Right lobe of liver (tissue), 6 donors: ENCODE measurements around the gene NDOR1. TPM values are rescaled to one million over a fixed set of nuclear protein-coding genes. Genes with fewer than 3 reads are reported as not detected.

Experiments
- ATAC-seq, 4 donors: fragments of 200-7000 bp; cut with Tn5 transposase; one replicate each; pipeline ENCODE4 v1.9.1; 2020; ENCODE audit warnings: mild to moderate bottlenecking in 4 of 4, moderate library complexity in 4 of 4
- DNase-seq, 3 donors: peaks; one replicate each; pipeline ENCODE4 v3.0.0-alpha.2; 2020
- H3K27ac ChIP-seq, 3 donors: fragments of 200-600 bp; one replicate each; pipeline ENCODE4 v1.8.0; 2022
- H3K27me3 ChIP-seq, 2 donors: fragments of 200-600 bp; one replicate each; pipeline ENCODE4 v1.8.0; 2022
- H3K36me3 ChIP-seq, 4 donors: fragments of 200-600 bp; sonication (generic) in 1 of 4; one replicate each; pipeline versions ENCODE4 v1.5.1 to v1.8.0; 2017 to 2022; ENCODE audit warnings: control low read depth in 1 of 4
- H3K4me1 ChIP-seq, 4 donors: fragments of 200-600 bp; sonication (generic) in 1 of 4; one replicate each; pipeline versions ENCODE4 v1.5.1 to v1.8.0; 2017 to 2022; ENCODE audit warnings: control low read depth in 1 of 4
- H3K4me3 ChIP-seq, 3 donors: fragments of 200-600 bp; one replicate each; pipeline ENCODE4 v1.8.0; 2022
- H3K9me3 ChIP-seq, 4 donors: fragments of 200-600 bp; sonication (generic) in 1 of 4; one replicate each; pipeline versions ENCODE4 v1.5.1 to v1.8.0; 2017 to 2022; ENCODE audit warnings: control low read depth in 1 of 4
- CTCF ChIP-seq, 4 donors: fragments of 200-600 bp in 3 of 4; fragments of 450-650 bp in 1 of 4; IDR thresholded peaks; one replicate each; pipeline versions ENCODE4 v1.5.1 to v1.8.0; 2016 to 2022; ENCODE audit warnings: antibody characterized with exemption in 4 of 4, mild to moderate bottlenecking in 2 of 4
- POLR2A ChIP-seq: fragments of 450-650 bp; IDR thresholded peaks from one replicate; pipeline ENCODE4 v1.6.1; 2017; ENCODE audit warnings: antibody characterized with exemption, mild to moderate bottlenecking
- WGBS: methylation state at CpG from one replicate; pipeline ENCODE4 v1.1.6; 2018; ENCODE audit warnings: low coverage, low lambda C conversion rate; ENCODE audit not compliant: insufficient coverage; ENCODE audit errors: missing lambda C conversion rate; 5-methylcytosine and 5-hydroxymethylcytosine counted together
- intact Hi-C, 2 donors: fragments of 100-400 bp; cut with DNase I; formaldehyde crosslinking; loops; one replicate each; pipeline versions ENCODE4 v1.11.2 to v1.14.1; 2022
- total RNA-seq, 6 experiments: library from RNA; depleted of rRNA in 2 of 6; stranded (reverse); fragments of >200 nt in 2 of 6; fragmentation: NEBNext Ultra II Directional in 3 of 6; extraction: Animal tissue kit (Norgen Biotek cat#: 25700) in 3 of 6; gene quantifications; one replicate each; pipeline versions ENCODE4 v1.1.0 to v1.2.4, GENCODE V29; 2016 to 2023
- donor health status: DM: no; HTN: yes; CAD: no.
- donor health status: DM: no; HTN: no; CAD: no.
- donor health status: DM: no; HTN: no; CAD: no.
- donor health status: DM: no; HTN: yes; CAD: no.
- donor health status: DM: no; HTN: yes; CAD: no.

The NDOR1 gene
- total RNA-seq, 6 experiments from 2014 or later: 4.7 to 9.6 (median 7.4) TPM

- Histone ChIP-seq H3K27me3 (no peaks in the 10 kb centered on the region), H3K4me3 (peak overlapping the region; percentile 7 to 57 (median 19)), H3K27ac (peak overlapping the region in 1 of 3 donors; percentile 71), H3K36me3 (peaks cover 0 to under 1% (median 0%) of the 10 kb centered on the region in 4 donors), H3K9me3 (no peaks in the 10 kb centered on the region), H3K4me1 (peaks cover 0 to 53% (median 19%) of the 10 kb centered on the region in 4 donors)
- peak in 2 of 3 donors; percentile 72 to 74 for DNase-seq
- peak in 3 of 4 donors; percentile 2 to 12 (median 10) for ATAC-seq
- intact Hi-C loops: no loop called here
- WGBS: 27% methylated on average over 6 of the region's 21 CpGs
- TF ChIP-seq CTCF (IDR thresholded peaks at IDR 0.05): no peak
- TF ChIP-seq POLR2A: no peak
These were observed 9.8 kb upstream of the NDOR1 start for GRCh38 chr9:137195525-137196220.

GRCh38 chr9:137198051-137198901, 7.2 kb upstream of the NDOR1 start:
- H3K4me1 ChIP-seq: peaks cover 0 to 75% (median 27%) of the 10 kb centered on the region in 4 donors
- WGBS: 33% methylated on average over 1 of the region's 19 CpGs
- H3K4me3 ChIP-seq: peak overlapping the region; percentile 54 to 73 (median 57)
- TF ChIP-seq POLR2A: peak; percentile 18
- no peak for TF ChIP-seq CTCF (IDR thresholded peaks at IDR 0.05)
- no peaks in the 10 kb centered on the region for H3K9me3 ChIP-seq
- peak; percentile 78 to 79 (median 78) for DNase-seq
- no peaks in the 10 kb centered on the region for H3K36me3 ChIP-seq
- ATAC-seq: peak; percentile 2 to 38 (median 13)
- no peaks in the 10 kb centered on the region for H3K27me3 ChIP-seq
- intact Hi-C loops: no loop called here
- peak overlapping the region; percentile 56 to 72 (median 71) for H3K27ac ChIP-seq

- peak in 1 of 4 donors; percentile 0 for ATAC-seq
- H3K9me3 ChIP-seq: no peaks in the 10 kb centered on the region
- H3K27ac ChIP-seq: peak overlapping the region; percentile 56 to 71 (median 60)
- DNase-seq: no peak
- peaks cover 0 to 79% (median 30%) of the 10 kb centered on the region in 4 donors for H3K4me1 ChIP-seq
- H3K36me3 ChIP-seq: no peaks in the 10 kb centered on the region
- H3K27me3 ChIP-seq: no peaks in the 10 kb centered on the region
- TF ChIP-seq POLR2A: no peak
- TF ChIP-seq CTCF (IDR thresholded peaks at IDR 0.05): no peak
- H3K4me3 ChIP-seq: peak overlapping the region; percentile 54 to 73 (median 57)
- intact Hi-C loops: no loop called here
- WGBS: 0% methylated on average over 1 of the region's 11 CpGs
These were observed 6.6 kb upstream of the NDOR1 start for GRCh38 chr9:137198902-137199283.

GRCh38 chr9:137199411-137200121, 5.9 kb upstream of the NDOR1 start:
- intact Hi-C loops: no loop called here
- H3K4me3 ChIP-seq: peak overlapping the region; percentile 54 to 73 (median 57)
- H3K36me3 ChIP-seq: no peaks in the 10 kb centered on the region
- no peaks in the 10 kb centered on the region for H3K9me3 ChIP-seq
- H3K27ac ChIP-seq: peak overlapping the region; percentile 56 to 71 (median 60)
- no peak for DNase-seq
- H3K27me3 ChIP-seq: no peaks in the 10 kb centered on the region
- ATAC-seq: no peak
- H3K4me1 ChIP-seq: peaks cover 0 to 79% (median 30%) of the 10 kb centered on the region in 4 donors
- WGBS: 9% methylated on average over 8 of the region's 51 CpGs
- TF ChIP-seq CTCF (IDR thresholded peaks at IDR 0.05): no peak
- TF ChIP-seq POLR2A: no peak
